Measurements from ENCODE around the gene FCN3. TPM values are rescaled to one million over a fixed set of nuclear protein-coding genes. Genes with fewer than 3 reads are reported as not detected.
A peak's percentile ranks its signal among the peaks of the same experiment; 100 is the strongest.

FCN3 gene
- total RNA-seq, 2 experiments from 2014 or later, result not detected

GRCh38 chr1:27358928-27359313, 15.7 kb downstream of the FCN3 start:
- H3K36me3 ChIP-seq (ENCODE audit: insufficient read depth, low read length), result peaks cover 2% of the 10 kb centered on the region
- H3K27ac ChIP-seq (ENCODE audit: low read depth in 1 of 2, low read length in 2 of 2), result no peak overlapping the region
- Mint-ChIP-seq H3K36me3 (ENCODE audit: low read depth) (no peaks in the 10 kb centered on the region), H3K9me3 (no peaks in the 10 kb centered on the region), H3K4me3 (peak overlapping the region; percentile 60), H3K27me3 (no peaks in the 10 kb centered on the region), H3K27ac (no peak overlapping the region), H3K4me1 (ENCODE audit: low read depth) (peaks cover 55% of the 10 kb centered on the region)
- TF ChIP-seq CTCF (IDR thresholded peaks at IDR 0.05), result no peak
- DNase-seq, result no peak
- no peaks in the 10 kb centered on the region for H3K27me3 ChIP-seq (ENCODE audit: control insufficient read depth in 1 of 2, insufficient read depth in 2 of 2, low read length in 2 of 2)
- no peak for ATAC-seq (ENCODE audit: poor library complexity)
- intact Hi-C loops (cut with DNase I, micrococcal nuclease), result no loop called here
- no peak overlapping the region for H3K4me3 ChIP-seq (ENCODE audit: low read length)
- H3K4me1 ChIP-seq (ENCODE audit: insufficient read depth, low read length), result peaks cover 61% of the 10 kb centered on the region
- no peaks in the 10 kb centered on the region for H3K9me3 ChIP-seq (ENCODE audit: control insufficient read depth in 1 of 2, insufficient read depth in 1 of 2, low read length in 2 of 2)
- ChIA-PET POLR2A (interaction anchor here (1.0 to 5.0 kb wide), 3 partner anchors 10 to 18 kb away, joined by 3 to 56 read pairs (median 7); partner anchors contain the start of gene SYTL1), CTCF (interaction anchor here (2.9 kb wide), 1 partner anchor 17 kb away, joined by 30 read pairs; the partner anchor contains the start of gene SYTL1)

GRCh38 chr1:27358038-27358927, 16.3 kb downstream of the FCN3 start:
- no peak for ATAC-seq (ENCODE audit: poor library complexity)
- Mint-ChIP-seq H3K4me1 (ENCODE audit: low read depth) (peaks cover 52% of the 10 kb centered on the region), H3K27ac (no peak overlapping the region), H3K36me3 (ENCODE audit: low read depth) (no peaks in the 10 kb centered on the region), H3K27me3 (no peaks in the 10 kb centered on the region), H3K9me3 (no peaks in the 10 kb centered on the region), H3K4me3 (peak overlapping the region; percentile 83)
- peak in 1 of 14 experiments; percentile 20 for DNase-seq
- Histone ChIP-seq H3K4me1 (ENCODE audit: insufficient read depth, low read length) (peaks cover 61% of the 10 kb centered on the region), H3K4me3 (ENCODE audit: low read length) (no peak overlapping the region), H3K9me3 (ENCODE audit: control insufficient read depth in 1 of 2, insufficient read depth in 1 of 2, low read length in 2 of 2) (no peaks in the 10 kb centered on the region), H3K27ac (ENCODE audit: low read depth in 1 of 2, low read length in 2 of 2) (no peak overlapping the region), H3K36me3 (ENCODE audit: insufficient read depth, low read length) (peaks cover 2% of the 10 kb centered on the region), H3K27me3 (ENCODE audit: control insufficient read depth in 1 of 2, insufficient read depth in 2 of 2, low read length in 2 of 2) (no peaks in the 10 kb centered on the region)
- intact Hi-C loops (cut with DNase I, micrococcal nuclease), result no loop called here
- POLR2A ChIA-PET, result interaction anchor here (0.8 to 5.0 kb wide), 11 partner anchors 8 to 246 kb away, joined by 3 to 56 read pairs (median 5); partner anchors contain the start of genes AHDC1, MAP3K6, SYTL1 and TMEM222
- CTCF ChIA-PET, result interaction anchor here (0.5 to 3.4 kb wide), 19 partner anchors 8 to 508 kb away, joined by 3 to 33 read pairs (median 5); partner anchors contain the start of genes CD164L2, MAP3K6 and SYTL1
- no peak for TF ChIP-seq CTCF (IDR thresholded peaks at IDR 0.05)

DNA sequence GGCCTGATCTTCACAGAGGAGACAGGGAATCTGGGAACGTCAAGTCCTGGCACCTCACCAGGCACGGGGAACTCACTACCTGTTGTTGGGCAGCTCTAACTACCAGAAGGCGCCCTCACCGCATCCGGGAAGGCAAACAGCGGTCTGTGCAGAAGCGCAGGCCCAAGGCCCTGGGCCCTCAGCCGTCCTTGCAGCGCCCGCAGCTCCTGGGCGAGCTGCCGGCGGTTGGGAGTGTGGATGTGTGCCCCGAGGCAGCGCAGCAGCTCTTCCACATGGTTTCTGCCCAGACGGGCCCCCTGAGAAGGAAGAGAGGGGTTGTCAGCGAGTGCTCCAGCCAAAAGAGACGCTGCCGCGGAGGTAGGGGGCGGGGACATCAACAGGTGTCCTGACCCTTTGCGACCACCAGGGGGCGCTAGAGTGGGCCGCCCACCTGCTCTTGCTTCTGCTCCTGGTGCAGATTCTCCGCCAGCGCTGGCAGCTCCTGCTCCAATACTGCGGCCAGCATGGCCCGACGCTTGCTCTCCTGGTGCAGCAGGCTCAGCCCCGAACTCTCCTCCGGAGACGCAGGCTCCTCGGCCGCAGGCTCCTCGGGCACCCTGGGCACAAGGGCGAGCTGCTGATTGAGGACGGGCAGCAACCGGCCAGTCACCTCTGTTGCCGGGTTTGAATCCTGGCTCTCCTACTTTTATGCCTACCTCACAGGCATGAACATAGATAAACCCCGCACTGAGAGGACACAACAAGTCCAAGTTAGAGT, 17.2 kb downstream of the FCN3 start:
- Histone ChIP-seq H3K36me3 (ENCODE audit: insufficient read depth, low read length) (peaks cover 4% of the 10 kb centered on the region), H3K27me3 (ENCODE audit: control insufficient read depth in 1 of 2, insufficient read depth in 2 of 2, low read length in 2 of 2) (no peaks in the 10 kb centered on the region), H3K27ac (ENCODE audit: low read depth in 1 of 2, low read length in 2 of 2) (peak overlapping the region in 1 of 2 donors; percentile 31), H3K4me1 (ENCODE audit: insufficient read depth, low read length) (peaks cover 61% of the 10 kb centered on the region), H3K4me3 (ENCODE audit: low read length) (peak overlapping the region; percentile 57), H3K9me3 (ENCODE audit: control insufficient read depth in 1 of 2, insufficient read depth in 1 of 2, low read length in 2 of 2) (no peaks in the 10 kb centered on the region)
- Mint-ChIP-seq H3K4me3 (peak overlapping the region; percentile 83), H3K4me1 (ENCODE audit: low read depth) (peaks cover 47% of the 10 kb centered on the region), H3K27ac (peak overlapping the region; percentile 75), H3K36me3 (ENCODE audit: low read depth) (no peaks in the 10 kb centered on the region), H3K9me3 (no peaks in the 10 kb centered on the region), H3K27me3 (no peaks in the 10 kb centered on the region)
- TF ChIP-seq CTCF (IDR thresholded peaks at IDR 0.05), result peak; percentile 98
- ChIA-PET POLR2A (interaction anchor here (0.6 to 5.0 kb wide), 13 partner anchors 8 to 1289 kb away, joined by 3 to 56 read pairs (median 4); partner anchors contain the start of genes AHDC1, MAP3K6, SYTL1 and TMEM222), CTCF (interaction anchor here (0.5 to 3.4 kb wide), 21 partner anchors 9 to 895 kb away, joined by 3 to 33 read pairs (median 5); partner anchors contain the start of genes CD164L2, MAP3K6, SLC9A1 and SYTL1)
- intact Hi-C loops (cut with DNase I, micrococcal nuclease), result loop anchor here (1.0 to 2.0 kb wide), 4 partner anchors 15 to 38 kb away; partner anchors contain the start of genes GPR3 (in 1 of the 2) and SYTL1 (in 1 of the 2)
- peak; percentile 70 to 92 (median 80) for DNase-seq
- ATAC-seq (ENCODE audit: poor library complexity), result peak; percentile 87
